Ascending aorta (tissue), 2 donors: ENCODE measurements around the gene ADAMTS14. TPM values are rescaled to one million over a fixed set of nuclear protein-coding genes. Genes with fewer than 3 reads are reported as not detected.
"Not testable (repeated sequence)": the region's sequence is repeated elsewhere in the genome, so short reads cannot be mapped to it uniquely, and the experiment has no call there.

ENCODE experiments used
- DNase-seq, 2 donors: peaks; one replicate each; pipeline ENCODE4 v3.0.0-alpha.2; 2019; ENCODE audit warnings: low spot score in 2 of 2
- H3K27ac ChIP-seq, 2 donors: fragments of 200-600 bp; sonication (generic); one replicate each; pipeline ENCODE4 v1.5.1; 2016 to 2017; ENCODE audit warnings: mild to moderate bottlenecking in 1 of 2
- H3K27me3 ChIP-seq: fragments of 200-600 bp; sonication (generic); one replicate; pipeline ENCODE4 v1.5.1; 2017
- H3K36me3 ChIP-seq, 2 donors: fragments of 200-600 bp; sonication (generic); one replicate each; pipeline ENCODE4 v1.5.1; 2016
- H3K4me1 ChIP-seq, 2 donors: fragments of 200-600 bp; sonication (generic); one replicate each; pipeline ENCODE4 v1.5.1; 2016 to 2017; ENCODE audit warnings: mild to moderate bottlenecking in 1 of 2
- H3K4me3 ChIP-seq, 2 donors: fragments of 200-600 bp; sonication (generic); one replicate each; pipeline ENCODE4 v1.5.1; 2016 to 2017; ENCODE audit warnings: mild to moderate bottlenecking in 1 of 2
- H3K9me3 ChIP-seq, 2 donors: fragments of 200-600 bp; sonication (generic); one replicate each; pipeline ENCODE4 v1.5.1; 2016
- CTCF ChIP-seq, 3 experiments: fragments of 200-600 bp in 2 of 3; fragments of 450-650 bp in 1 of 3; sonication (generic) in 2 of 3; IDR thresholded peaks; one replicate each; pipeline ENCODE4 v1.5.1; 2016 to 2019; ENCODE audit warnings: antibody characterized with exemption in 3 of 3, mild to moderate bottlenecking in 1 of 3, moderate library complexity in 1 of 3
- intact Hi-C: fragments of 100-400 bp; cut with DNase I; formaldehyde crosslinking; loops from one replicate; pipeline ENCODE4 v1.15.1; 2023
- total RNA-seq: library from RNA; depleted of rRNA; stranded (reverse); fragments of >200 nt; gene quantifications from one replicate; pipeline ENCODE4 v1.1.0, GENCODE V29; 2016

ADAMTS14 gene
- 0.32 TPM for total RNA-seq

GRCh38 chr10:70672165-70673042, at the start of gene ADAMTS14:
ADAMTS14 (plus strand) TSS chr10:70672506; CDS start chr10:70672803, 297 bp downstream.
- intact Hi-C loops = no loop called here
- Histone ChIP-seq H3K27ac (no peak within 1 kb of the TSS), H3K9me3 (no peaks in the 10 kb centered on the region), H3K4me3 (peak within 1 kb of the TSS; percentile 37 to 54), H3K36me3 (no peaks in the 10 kb centered on the region), H3K27me3 (no peaks in the 10 kb centered on the region), H3K4me1 (peaks cover 3 to 4% of the 10 kb centered on the region in 2 donors)
- TF ChIP-seq CTCF (IDR thresholded peaks at IDR 0.05) = no peak
- no peak for DNase-seq

- TF ChIP-seq CTCF (IDR thresholded peaks at IDR 0.05) = no peak
- no peaks in the 10 kb centered on the region for H3K36me3 ChIP-seq
- H3K9me3 ChIP-seq = peaks cover 3 to 13% of the 10 kb centered on the region in 2 donors
- H3K4me1 ChIP-seq = no peaks in the 10 kb centered on the region
- H3K4me3 ChIP-seq = no peak overlapping the region
- no peak overlapping the region for H3K27ac ChIP-seq
- intact Hi-C loops = no loop called here
- DNase-seq = no peak
- H3K27me3 ChIP-seq = no peaks in the 10 kb centered on the region
Observed at GRCh38 chr10:70622541-70622940, 49.8 kb upstream of the ADAMTS14 start.

- Histone ChIP-seq H3K4me1 (no peaks in the 10 kb centered on the region), H3K36me3 (no peaks in the 10 kb centered on the region), H3K4me3 (no peak overlapping the region), H3K27ac (no peak overlapping the region), H3K9me3 (peaks cover 3 to 13% of the 10 kb centered on the region in 2 donors), H3K27me3 (no peaks in the 10 kb centered on the region)
- intact Hi-C loops = no loop called here
- no peak for TF ChIP-seq CTCF (IDR thresholded peaks at IDR 0.05)
- no peak for DNase-seq
Observed at GRCh38 chr10:70622981-70623844, 49.1 kb upstream of the ADAMTS14 start.

- H3K9me3 ChIP-seq = peaks cover 0 to 6% of the 10 kb centered on the region in 2 donors
- no peak overlapping the region for H3K27ac ChIP-seq
- TF ChIP-seq CTCF (IDR thresholded peaks at IDR 0.05) = no peak
- H3K36me3 ChIP-seq = no peaks in the 10 kb centered on the region
- intact Hi-C loops = no loop called here
- no peak for DNase-seq
- H3K4me1 ChIP-seq = no peaks in the 10 kb centered on the region
- no peak overlapping the region for H3K4me3 ChIP-seq
- H3K27me3 ChIP-seq = no peaks in the 10 kb centered on the region
Observed at GRCh38 chr10:70626056-70626455, 46.2 kb upstream of the ADAMTS14 start.

GRCh38 chr10:70629338-70629737, 43.0 kb upstream of the ADAMTS14 start:
- intact Hi-C loops = no loop called here
- Histone ChIP-seq H3K27ac (no peak overlapping the region), H3K36me3 (no peaks in the 10 kb centered on the region), H3K27me3 (no peaks in the 10 kb centered on the region), H3K4me1 (no peaks in the 10 kb centered on the region), H3K4me3 (no peak overlapping the region), H3K9me3 (peaks cover 0 to 6% of the 10 kb centered on the region in 2 donors)
- no peak for DNase-seq
- no peak for TF ChIP-seq CTCF (IDR thresholded peaks at IDR 0.05)

- DNase-seq, H3K36me3 ChIP-seq, H3K27me3 ChIP-seq, intact Hi-C loops, H3K27ac ChIP-seq, H3K4me3 ChIP-seq, H3K4me1 ChIP-seq, H3K9me3 ChIP-seq: not testable (repeated sequence)
Observed at GRCh38 chr10:70631735-70632134, 40.6 kb upstream of the ADAMTS14 start.
